ENCODE results near the gene LAMA2.
"Not testable (repeated sequence)": the region's sequence is repeated elsewhere in the genome, so short reads cannot be mapped to it uniquely, and the experiment has no call there.

Gene LAMA2

DNA sequence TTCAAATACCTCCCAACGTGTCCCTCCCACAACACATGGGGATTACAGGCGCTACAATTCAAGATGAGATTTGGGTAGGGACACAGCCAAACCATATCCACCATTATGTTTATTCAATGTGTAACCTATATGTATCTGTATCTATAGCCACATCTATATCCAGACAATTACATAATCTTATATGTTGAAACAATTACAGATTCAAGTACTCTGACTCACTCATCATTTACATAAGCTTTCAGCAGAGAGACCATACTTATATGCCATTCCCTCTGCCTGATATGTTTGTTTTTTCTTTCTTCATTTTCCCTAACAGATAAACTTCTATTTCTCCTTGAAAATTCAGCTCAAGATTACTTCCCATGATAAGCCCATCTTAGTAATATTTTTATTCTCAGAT lies 163.6 kb downstream of the LAMA2 start:
- Histone ChIP-seq H3K9me3 (ENCODE audit: low read length) (peaks cover 8% of the 10 kb centered on the region), H3K27ac (ENCODE audit: low read depth, low read length) (no peak overlapping the region), H3K36me3 (ENCODE audit: insufficient read depth, low read length) (no peaks in the 10 kb centered on the region), H3K27me3 (ENCODE audit: control insufficient read depth in 1 of 2, insufficient read depth in 2 of 2, low read length in 2 of 2) (no peaks in the 10 kb centered on the region), H3K4me3 (ENCODE audit: low read depth in 1 of 2, low read length in 2 of 2) (no peak overlapping the region), H3K9ac (ENCODE audit: low read length) (no peak overlapping the region), H3K4me1 (ENCODE audit: insufficient read depth, low read length) (no peaks in the 10 kb centered on the region)

- no peak overlapping the region for H3K27ac ChIP-seq (ENCODE audit: low read depth, low read length)
- H3K4me3 ChIP-seq (ENCODE audit: low read depth in 1 of 2, low read length in 2 of 2) = no peak overlapping the region
- H3K36me3 ChIP-seq (ENCODE audit: insufficient read depth, low read length) = no peaks in the 10 kb centered on the region
- H3K4me1 ChIP-seq (ENCODE audit: insufficient read depth, low read length) = no peaks in the 10 kb centered on the region
- peaks cover 8% of the 10 kb centered on the region for H3K9me3 ChIP-seq (ENCODE audit: low read length)
- no peaks in the 10 kb centered on the region for H3K27me3 ChIP-seq (ENCODE audit: control insufficient read depth in 1 of 2, insufficient read depth in 2 of 2, low read length in 2 of 2)
- no peak overlapping the region for H3K9ac ChIP-seq (ENCODE audit: low read length)
Measured at GRCh38 chr6:129047834-129048233, 164.9 kb downstream of the LAMA2 start.

GRCh38 chr6:129050086-129050485 lies 167.1 kb downstream of the LAMA2 start:
- Histone ChIP-seq H3K27ac (ENCODE audit: low read depth, low read length) (no peak overlapping the region), H3K4me1 (ENCODE audit: insufficient read depth, low read length) (no peaks in the 10 kb centered on the region), H3K36me3 (ENCODE audit: insufficient read depth, low read length) (no peaks in the 10 kb centered on the region), H3K9ac (ENCODE audit: low read length) (no peak overlapping the region), H3K27me3 (ENCODE audit: control insufficient read depth in 1 of 2, insufficient read depth in 2 of 2, low read length in 2 of 2) (no peaks in the 10 kb centered on the region), H3K4me3 (ENCODE audit: low read depth in 1 of 2, low read length in 2 of 2) (no peak overlapping the region), H3K9me3 (ENCODE audit: low read length) (no peaks in the 10 kb centered on the region)

DNA sequence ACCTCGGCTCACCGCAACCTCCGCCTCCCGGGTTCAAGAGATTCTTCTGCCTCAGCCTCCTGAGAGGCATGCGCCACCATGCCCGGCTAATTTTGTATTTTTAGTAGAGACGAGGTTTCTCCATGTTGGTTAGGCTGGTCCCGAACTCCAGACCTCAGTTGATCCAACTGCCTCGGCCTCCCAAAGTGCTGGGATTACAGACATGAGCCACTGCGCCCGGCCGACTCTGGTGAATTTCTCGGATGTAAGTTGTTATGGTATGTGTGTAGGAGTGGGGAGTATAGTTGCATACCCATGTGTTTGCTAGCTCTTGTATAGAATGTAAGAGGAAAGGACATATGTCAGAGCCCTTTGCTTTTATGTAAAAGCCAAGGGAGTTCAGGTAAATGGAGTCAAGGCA lies 170.2 kb downstream of the LAMA2 start:
- not testable (repeated sequence) for H3K27ac ChIP-seq (ENCODE audit: low read depth, low read length); H3K27me3 ChIP-seq (ENCODE audit: control insufficient read depth in 1 of 2, insufficient read depth in 2 of 2, low read length in 2 of 2); H3K9me3 ChIP-seq (ENCODE audit: low read length); H3K4me1 ChIP-seq (ENCODE audit: insufficient read depth, low read length); H3K36me3 ChIP-seq (ENCODE audit: insufficient read depth, low read length); H3K4me3 ChIP-seq (ENCODE audit: low read depth in 1 of 2, low read length in 2 of 2); H3K9ac ChIP-seq (ENCODE audit: low read length)

- Histone ChIP-seq H3K4me3 (ENCODE audit: low read depth in 1 of 2, low read length in 2 of 2) (no peak overlapping the region), H3K9me3 (ENCODE audit: low read length) (no peaks in the 10 kb centered on the region), H3K9ac (ENCODE audit: low read length) (no peak overlapping the region), H3K4me1 (ENCODE audit: insufficient read depth, low read length) (no peaks in the 10 kb centered on the region), H3K27ac (ENCODE audit: low read depth, low read length) (no peak overlapping the region), H3K27me3 (ENCODE audit: control insufficient read depth in 1 of 2, insufficient read depth in 2 of 2, low read length in 2 of 2) (no peaks in the 10 kb centered on the region), H3K36me3 (ENCODE audit: insufficient read depth, low read length) (no peaks in the 10 kb centered on the region)
Measured at GRCh38 chr6:129055796-129056195, 172.9 kb downstream of the LAMA2 start.

DNA sequence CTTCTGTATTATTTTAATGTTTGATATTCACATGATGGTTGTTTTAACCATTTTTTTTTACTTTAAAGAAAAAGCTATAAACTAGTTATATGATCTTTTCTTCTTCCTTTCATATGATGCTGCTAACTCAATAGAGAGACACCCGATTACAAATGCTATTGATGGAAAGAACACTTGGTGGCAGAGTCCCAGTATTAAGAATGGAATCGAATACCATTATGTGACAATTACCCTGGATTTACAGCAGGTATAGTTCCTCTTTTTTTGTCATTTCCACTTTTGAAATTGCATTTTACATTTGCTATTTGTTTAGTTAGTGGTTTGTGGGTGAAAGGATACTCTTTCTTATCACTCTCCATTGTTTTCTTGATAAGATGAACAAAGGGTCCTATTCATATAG lies 176.7 kb downstream of the LAMA2 start:
- Histone ChIP-seq H3K4me3 (ENCODE audit: low read depth in 1 of 2, low read length in 2 of 2) (no peak overlapping the region), H3K9me3 (ENCODE audit: low read length) (no peaks in the 10 kb centered on the region), H3K9ac (ENCODE audit: low read length) (no peak overlapping the region), H3K36me3 (ENCODE audit: insufficient read depth, low read length) (no peaks in the 10 kb centered on the region), H3K27me3 (ENCODE audit: control insufficient read depth in 1 of 2, insufficient read depth in 2 of 2, low read length in 2 of 2) (no peaks in the 10 kb centered on the region), H3K4me1 (ENCODE audit: insufficient read depth, low read length) (no peaks in the 10 kb centered on the region), H3K27ac (ENCODE audit: low read depth, low read length) (no peak overlapping the region)

DNA sequence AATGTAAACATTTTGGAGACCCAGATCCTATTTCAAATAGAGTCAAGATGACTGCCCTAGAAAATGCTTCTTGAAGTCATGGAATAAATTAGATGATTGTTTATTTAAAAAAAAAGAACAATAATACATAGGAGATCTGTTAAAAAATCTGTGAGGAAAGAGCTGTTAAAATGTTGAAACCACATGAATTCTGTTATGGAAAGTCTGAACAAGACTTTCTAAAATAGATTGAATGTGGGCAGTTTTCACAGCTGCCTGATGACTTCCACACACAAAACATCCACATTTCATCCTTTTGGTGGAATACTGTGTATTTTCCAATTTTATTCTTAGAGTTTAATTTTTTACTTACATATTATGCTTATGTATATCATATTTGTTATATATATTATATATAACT lies 186.1 kb downstream of the LAMA2 start:
- Histone ChIP-seq H3K9me3 (ENCODE audit: low read length) (no peaks in the 10 kb centered on the region), H3K27me3 (ENCODE audit: control insufficient read depth in 1 of 2, insufficient read depth in 2 of 2, low read length in 2 of 2) (no peaks in the 10 kb centered on the region), H3K9ac (ENCODE audit: low read length) (no peak overlapping the region), H3K27ac (ENCODE audit: low read depth, low read length) (no peak overlapping the region), H3K36me3 (ENCODE audit: insufficient read depth, low read length) (no peaks in the 10 kb centered on the region), H3K4me1 (ENCODE audit: insufficient read depth, low read length) (no peaks in the 10 kb centered on the region), H3K4me3 (ENCODE audit: low read depth in 1 of 2, low read length in 2 of 2) (no peak overlapping the region)

- Histone ChIP-seq H3K4me3 (ENCODE audit: low read depth in 1 of 2, low read length in 2 of 2) (no peak overlapping the region), H3K36me3 (ENCODE audit: insufficient read depth, low read length) (no peaks in the 10 kb centered on the region), H3K9ac (ENCODE audit: low read length) (no peak overlapping the region), H3K4me1 (ENCODE audit: insufficient read depth, low read length) (no peaks in the 10 kb centered on the region), H3K9me3 (ENCODE audit: low read length) (no peaks in the 10 kb centered on the region), H3K27ac (ENCODE audit: low read depth, low read length) (no peak overlapping the region), H3K27me3 (ENCODE audit: control insufficient read depth in 1 of 2, insufficient read depth in 2 of 2, low read length in 2 of 2) (no peaks in the 10 kb centered on the region)
Measured at GRCh38 chr6:129073051-129073450, 190.1 kb downstream of the LAMA2 start.

DNA sequence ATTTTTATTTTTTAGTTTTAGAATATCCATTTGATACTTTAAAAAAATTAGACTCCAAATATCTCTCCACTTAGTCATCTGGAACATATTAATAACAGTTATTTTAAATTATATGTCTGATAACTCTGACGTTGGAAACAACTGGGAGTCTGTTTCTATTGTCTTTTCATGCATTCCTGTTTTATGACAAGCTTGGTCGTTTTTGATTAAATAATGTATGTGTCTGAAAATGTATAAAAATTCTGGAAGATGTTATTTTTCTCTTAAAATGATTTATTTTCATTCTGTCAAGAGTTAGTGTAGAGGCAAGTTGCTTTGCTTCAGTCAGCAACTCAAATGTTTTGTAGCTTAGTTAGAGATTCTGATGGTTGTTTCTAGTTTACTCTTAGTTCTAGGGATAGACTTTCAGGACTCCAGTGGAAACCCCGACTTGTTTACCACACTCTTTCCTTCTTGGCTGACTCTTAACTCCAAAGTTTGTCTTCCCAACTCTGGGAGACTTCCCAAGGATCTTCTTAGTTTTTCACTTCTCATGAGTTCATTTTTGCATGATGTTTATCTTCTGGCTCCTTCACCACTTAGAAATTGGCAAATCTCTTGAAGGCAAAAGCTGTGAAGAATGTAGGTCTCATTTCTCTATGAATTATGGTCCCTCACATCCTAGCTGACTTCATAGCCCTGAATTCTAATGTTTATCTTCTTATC lies 190.9 kb downstream of the LAMA2 start:
- H3K9me3 ChIP-seq (ENCODE audit: low read length) = no peaks in the 10 kb centered on the region
- H3K4me1 ChIP-seq (ENCODE audit: insufficient read depth, low read length) = no peaks in the 10 kb centered on the region
- no peaks in the 10 kb centered on the region for H3K27me3 ChIP-seq (ENCODE audit: control insufficient read depth in 1 of 2, insufficient read depth in 2 of 2, low read length in 2 of 2)
- no peak overlapping the region for H3K4me3 ChIP-seq (ENCODE audit: low read depth in 1 of 2, low read length in 2 of 2)
- no peak overlapping the region for H3K27ac ChIP-seq (ENCODE audit: low read depth, low read length)
- no peak overlapping the region for H3K9ac ChIP-seq (ENCODE audit: low read length)
- H3K36me3 ChIP-seq (ENCODE audit: insufficient read depth, low read length) = no peaks in the 10 kb centered on the region

DNA sequence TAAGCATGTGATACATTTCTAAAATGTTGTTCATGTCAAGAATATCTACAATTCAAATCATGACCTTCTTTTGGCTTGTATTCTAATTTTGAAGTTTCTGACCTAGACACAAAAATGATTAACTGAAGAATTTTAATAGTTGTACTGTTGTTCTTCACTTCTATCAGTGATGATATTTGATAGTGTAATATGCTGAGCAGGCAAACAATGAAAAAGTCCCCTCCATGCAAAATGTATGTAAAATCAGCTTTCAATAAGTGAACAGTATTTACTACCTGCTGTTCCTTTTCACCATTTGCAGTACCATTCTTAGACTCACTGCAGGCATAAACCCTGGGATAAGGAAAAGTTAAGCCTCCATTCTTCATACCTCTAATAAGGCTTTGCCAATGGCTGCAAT lies 201.5 kb downstream of the LAMA2 start:
- Histone ChIP-seq H3K4me1 (ENCODE audit: insufficient read depth, low read length) (no peaks in the 10 kb centered on the region), H3K9me3 (ENCODE audit: low read length) (no peaks in the 10 kb centered on the region), H3K27ac (ENCODE audit: low read depth, low read length) (no peak overlapping the region), H3K9ac (ENCODE audit: low read length) (no peak overlapping the region), H3K36me3 (ENCODE audit: insufficient read depth, low read length) (no peaks in the 10 kb centered on the region), H3K4me3 (ENCODE audit: low read depth in 1 of 2, low read length in 2 of 2) (no peak overlapping the region), H3K27me3 (ENCODE audit: control insufficient read depth in 1 of 2, insufficient read depth in 2 of 2, low read length in 2 of 2) (no peaks in the 10 kb centered on the region)

DNA sequence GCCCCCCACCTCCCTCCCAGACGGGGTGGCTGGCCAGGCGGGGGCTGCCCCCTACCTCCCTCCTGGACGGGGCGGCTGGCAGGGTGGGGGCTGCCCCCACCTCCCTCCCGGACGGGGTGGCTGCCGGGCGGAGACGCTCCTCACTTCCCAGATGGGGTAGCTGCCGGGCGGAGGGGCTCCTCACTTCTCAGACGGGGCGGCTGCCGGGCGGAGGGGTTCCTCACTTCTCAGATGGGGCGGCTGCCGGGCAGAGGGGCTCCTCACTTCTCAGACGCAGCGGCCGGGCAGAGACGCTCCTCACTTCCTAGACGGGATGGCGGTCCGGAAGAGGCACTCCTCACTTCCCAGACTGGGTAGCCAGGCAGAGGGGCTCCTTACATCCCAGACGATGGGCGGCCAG lies 205.5 kb downstream of the LAMA2 start:
- not testable (repeated sequence) for H3K4me3 ChIP-seq (ENCODE audit: low read depth in 1 of 2, low read length in 2 of 2); H3K9me3 ChIP-seq (ENCODE audit: low read length); H3K27ac ChIP-seq (ENCODE audit: low read depth, low read length); H3K36me3 ChIP-seq (ENCODE audit: insufficient read depth, low read length); H3K27me3 ChIP-seq (ENCODE audit: control insufficient read depth in 1 of 2, insufficient read depth in 2 of 2, low read length in 2 of 2); H3K9ac ChIP-seq (ENCODE audit: low read length); H3K4me1 ChIP-seq (ENCODE audit: insufficient read depth, low read length)

DNA sequence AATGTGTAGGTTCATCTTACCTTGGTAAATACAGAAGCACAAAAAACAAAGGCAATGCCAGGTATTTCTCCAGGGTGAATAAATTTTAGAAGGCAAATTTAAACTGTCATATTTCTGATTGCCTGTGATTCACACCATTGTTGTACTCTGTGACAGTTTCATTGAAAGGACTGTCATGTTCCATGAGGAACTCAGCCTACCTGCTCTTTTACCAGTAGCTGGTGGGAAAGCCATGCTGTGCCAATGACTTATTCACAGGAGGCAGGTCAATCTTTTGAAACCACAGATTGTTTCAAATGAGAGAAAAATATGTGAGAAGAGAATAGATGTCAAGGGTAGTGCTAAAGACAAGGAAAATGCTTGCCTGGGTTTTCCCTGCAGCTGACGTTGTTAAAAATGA lies 206.4 kb downstream of the LAMA2 start:
- no peak overlapping the region for H3K27ac ChIP-seq (ENCODE audit: low read depth, low read length)
- no peaks in the 10 kb centered on the region for H3K36me3 ChIP-seq (ENCODE audit: insufficient read depth, low read length)
- H3K27me3 ChIP-seq (ENCODE audit: control insufficient read depth in 1 of 2, insufficient read depth in 2 of 2, low read length in 2 of 2) = no peaks in the 10 kb centered on the region
- no peaks in the 10 kb centered on the region for H3K4me1 ChIP-seq (ENCODE audit: insufficient read depth, low read length)
- no peak overlapping the region for H3K9ac ChIP-seq (ENCODE audit: low read length)
- no peaks in the 10 kb centered on the region for H3K9me3 ChIP-seq (ENCODE audit: low read length)
- no peak overlapping the region for H3K4me3 ChIP-seq (ENCODE audit: low read depth in 1 of 2, low read length in 2 of 2)

Data from muscle layer of colon (tissue), 2 donors.